ENCODE measurements around the gene STPG1. TPM values are rescaled to one million over a fixed set of nuclear protein-coding genes. Genes with fewer than 3 reads are reported as not detected.

Gene STPG1
- total RNA-seq, 1 donor from 2014 or later: 4.9 TPM

- Mint-ChIP-seq H3K4me1 (ENCODE audit: low read depth) (peaks cover 29% of the 10 kb centered on the region), H3K36me3 (ENCODE audit: low read depth) (peaks cover 8% of the 10 kb centered on the region), H3K9me3 (no peaks in the 10 kb centered on the region), H3K27ac (no peak overlapping the region), H3K4me3 (ENCODE audit: low read depth) (no peak overlapping the region), H3K27me3 (ENCODE audit: low read depth) (no peaks in the 10 kb centered on the region)
- DNase-seq (ENCODE audit: low spot score): no peak
- intact Hi-C loops (cut with micrococcal nuclease): no loop called here
Observed at GRCh38 chr1:24386241-24386640, 27.3 kb downstream of the STPG1 start.

GRCh38 chr1:24385160-24385940 lies 28.2 kb downstream of the STPG1 start:
- DNase-seq (ENCODE audit: low spot score): no peak
- Mint-ChIP-seq H3K4me1 (ENCODE audit: low read depth) (peaks cover 27% of the 10 kb centered on the region), H3K36me3 (ENCODE audit: low read depth) (peaks cover 8% of the 10 kb centered on the region), H3K27me3 (ENCODE audit: low read depth) (no peaks in the 10 kb centered on the region), H3K9me3 (no peaks in the 10 kb centered on the region), H3K4me3 (ENCODE audit: low read depth) (no peak overlapping the region), H3K27ac (peak overlapping the region; percentile 38)
- intact Hi-C loops (cut with micrococcal nuclease): no loop called here

- Mint-ChIP-seq H3K9me3 (no peaks in the 10 kb centered on the region), H3K36me3 (ENCODE audit: low read depth) (peaks cover 5% of the 10 kb centered on the region), H3K4me3 (ENCODE audit: low read depth) (peak overlapping the region; percentile 3), H3K27ac (peak overlapping the region; percentile 71), H3K27me3 (ENCODE audit: low read depth) (no peaks in the 10 kb centered on the region), H3K4me1 (ENCODE audit: low read depth) (peaks cover 26% of the 10 kb centered on the region)
- DNase-seq (ENCODE audit: low spot score): peak; percentile 28
- intact Hi-C loops (cut with micrococcal nuclease): loop anchor here (1.0 kb wide), 3 partner anchors 19 to 63 kb away; no protein-coding TSS in a partner anchor
Observed at GRCh38 chr1:24384251-24385090, 29.1 kb downstream of the STPG1 start.

GRCh38 chr1:24383381-24383940 lies 30.1 kb downstream of the STPG1 start:
- no peak for DNase-seq (ENCODE audit: low spot score)
- H3K4me1 Mint-ChIP-seq (ENCODE audit: low read depth): peaks cover 26% of the 10 kb centered on the region
- intact Hi-C loops (cut with micrococcal nuclease): no loop called here
- H3K27ac Mint-ChIP-seq: no peak overlapping the region
- no peaks in the 10 kb centered on the region for H3K27me3 Mint-ChIP-seq (ENCODE audit: low read depth)
- H3K36me3 Mint-ChIP-seq (ENCODE audit: low read depth): peaks cover 5% of the 10 kb centered on the region
- no peaks in the 10 kb centered on the region for H3K9me3 Mint-ChIP-seq
- no peak overlapping the region for H3K4me3 Mint-ChIP-seq (ENCODE audit: low read depth)

GRCh38 chr1:24382165-24382577 lies 31.4 kb downstream of the STPG1 start:
- Mint-ChIP-seq H3K4me1 (ENCODE audit: low read depth) (peaks cover 26% of the 10 kb centered on the region), H3K36me3 (ENCODE audit: low read depth) (peaks cover 8% of the 10 kb centered on the region), H3K27me3 (ENCODE audit: low read depth) (no peaks in the 10 kb centered on the region), H3K4me3 (ENCODE audit: low read depth) (no peak overlapping the region), H3K27ac (no peak overlapping the region), H3K9me3 (no peaks in the 10 kb centered on the region)
- no peak for DNase-seq (ENCODE audit: low spot score)
- intact Hi-C loops (cut with micrococcal nuclease): no loop called here

GRCh38 chr1:24381256-24381655 lies 32.3 kb downstream of the STPG1 start:
- Mint-ChIP-seq H3K4me1 (ENCODE audit: low read depth) (peaks cover 18% of the 10 kb centered on the region), H3K36me3 (ENCODE audit: low read depth) (peaks cover 6% of the 10 kb centered on the region), H3K9me3 (no peaks in the 10 kb centered on the region), H3K4me3 (ENCODE audit: low read depth) (no peak overlapping the region), H3K27me3 (ENCODE audit: low read depth) (no peaks in the 10 kb centered on the region), H3K27ac (no peak overlapping the region)
- intact Hi-C loops (cut with micrococcal nuclease): no loop called here
- DNase-seq (ENCODE audit: low spot score): peak; percentile 2

- no peak for DNase-seq (ENCODE audit: low spot score)
- Mint-ChIP-seq H3K27ac (no peak overlapping the region), H3K36me3 (ENCODE audit: low read depth) (peaks cover 6% of the 10 kb centered on the region), H3K27me3 (ENCODE audit: low read depth) (no peaks in the 10 kb centered on the region), H3K9me3 (no peaks in the 10 kb centered on the region), H3K4me3 (ENCODE audit: low read depth) (no peak overlapping the region), H3K4me1 (ENCODE audit: low read depth) (peaks cover 13% of the 10 kb centered on the region)
- intact Hi-C loops (cut with micrococcal nuclease): no loop called here
Observed at GRCh38 chr1:24380508-24380907, 33.1 kb downstream of the STPG1 start.

GRCh38 chr1:24379733-24380315 lies 33.8 kb downstream of the STPG1 start:
- H3K4me3 Mint-ChIP-seq (ENCODE audit: low read depth): no peak overlapping the region
- intact Hi-C loops (cut with micrococcal nuclease): no loop called here
- H3K4me1 Mint-ChIP-seq (ENCODE audit: low read depth): peaks cover 7% of the 10 kb centered on the region
- no peaks in the 10 kb centered on the region for H3K9me3 Mint-ChIP-seq
- H3K27me3 Mint-ChIP-seq (ENCODE audit: low read depth): no peaks in the 10 kb centered on the region
- no peak for DNase-seq (ENCODE audit: low spot score)
- no peak overlapping the region for H3K27ac Mint-ChIP-seq
- peaks cover 6% of the 10 kb centered on the region for H3K36me3 Mint-ChIP-seq (ENCODE audit: low read depth)

- no peaks in the 10 kb centered on the region for H3K27me3 Mint-ChIP-seq (ENCODE audit: low read depth)
- H3K27ac Mint-ChIP-seq: no peak overlapping the region
- intact Hi-C loops (cut with micrococcal nuclease): no loop called here
- H3K4me3 Mint-ChIP-seq (ENCODE audit: low read depth): no peak overlapping the region
- H3K9me3 Mint-ChIP-seq: no peaks in the 10 kb centered on the region
- H3K4me1 Mint-ChIP-seq (ENCODE audit: low read depth): no peaks in the 10 kb centered on the region
- no peak for DNase-seq (ENCODE audit: low spot score)
- peaks cover 3% of the 10 kb centered on the region for H3K36me3 Mint-ChIP-seq (ENCODE audit: low read depth)
Observed at GRCh38 chr1:24374891-24375786, 38.4 kb downstream of the STPG1 start.

GRCh38 chr1:24373710-24374109 lies 39.9 kb downstream of the STPG1 start:
- Mint-ChIP-seq H3K27ac (no peak overlapping the region), H3K4me1 (ENCODE audit: low read depth) (no peaks in the 10 kb centered on the region), H3K9me3 (no peaks in the 10 kb centered on the region), H3K27me3 (ENCODE audit: low read depth) (no peaks in the 10 kb centered on the region), H3K4me3 (ENCODE audit: low read depth) (no peak overlapping the region), H3K36me3 (ENCODE audit: low read depth) (peaks cover 3% of the 10 kb centered on the region)
- intact Hi-C loops (cut with micrococcal nuclease): no loop called here
- no peak for DNase-seq (ENCODE audit: low spot score)

- Mint-ChIP-seq H3K9me3 (no peaks in the 10 kb centered on the region), H3K4me1 (ENCODE audit: low read depth) (no peaks in the 10 kb centered on the region), H3K36me3 (ENCODE audit: low read depth) (peaks cover 3% of the 10 kb centered on the region), H3K27me3 (ENCODE audit: low read depth) (no peaks in the 10 kb centered on the region), H3K4me3 (ENCODE audit: low read depth) (no peak overlapping the region), H3K27ac (no peak overlapping the region)
- DNase-seq (ENCODE audit: low spot score): no peak
- intact Hi-C loops (cut with micrococcal nuclease): no loop called here
Observed at GRCh38 chr1:24373044-24373443, 40.5 kb downstream of the STPG1 start.

- DNase-seq (ENCODE audit: low spot score): no peak
- no peaks in the 10 kb centered on the region for H3K27me3 Mint-ChIP-seq (ENCODE audit: low read depth)
- peaks cover 15% of the 10 kb centered on the region for H3K4me1 Mint-ChIP-seq (ENCODE audit: low read depth)
- no peak overlapping the region for H3K27ac Mint-ChIP-seq
- intact Hi-C loops (cut with micrococcal nuclease): no loop called here
- no peaks in the 10 kb centered on the region for H3K9me3 Mint-ChIP-seq
- no peaks in the 10 kb centered on the region for H3K36me3 Mint-ChIP-seq (ENCODE audit: low read depth)
- no peak overlapping the region for H3K4me3 Mint-ChIP-seq (ENCODE audit: low read depth)
Observed at GRCh38 chr1:24369801-24370200, 43.8 kb downstream of the STPG1 start.

All from activated T-helper 2 cell treated with anti-CD3 and anti-CD28 coated beads, Interferon-gamma antibody, Interleukin-2, Interleukin-4, amounts not matched to agents 10 μg/mL and 5 μg/mL and 100 μg/mL, durations not matched to agents 14 hours and 24 hours and 36 hours (primary cell).